Thoracic aorta (tissue), 2 donors: Measurements from ENCODE around the gene FBN3. TPM values are rescaled to one million over a fixed set of nuclear protein-coding genes. Genes with fewer than 3 reads are reported as not detected.
"Not testable (repeated sequence)": the region's sequence is repeated elsewhere in the genome, so short reads cannot be mapped to it uniquely, and the experiment has no call there.

Experiments used
- ATAC-seq: fragments of 150-250 bp; one replicate; pipeline ENCODE4 v1.8.0; 2017; ENCODE audit warnings: low read depth; ENCODE audit not compliant: insufficient number of reproducible peaks, low FRiP score
- DNase-seq: peaks from one replicate; pipeline ENCODE4 v3.0.0-alpha.2; 2020; ENCODE audit warnings: low spot score
- H3K27ac ChIP-seq, 2 donors: fragments of 200-600 bp; sonication (generic); 1 replicate in 1 of 2; 2 replicates in 1 of 2; pipeline ENCODE4 v1.5.1; 2016; ENCODE audit warnings: mild to moderate bottlenecking in 2 of 2, moderate library complexity in 2 of 2
- H3K27me3 ChIP-seq: fragments of 200-600 bp; sonication (generic); replicated peaks from 2 replicates; pipeline ENCODE4 v1.6.0; 2016; ENCODE audit warnings: mild to moderate bottlenecking; ENCODE audit not compliant: insufficient read depth
- H3K36me3 ChIP-seq: fragments of 200-600 bp; sonication (generic); one replicate; pipeline ENCODE4 v1.5.1; 2016
- H3K4me1 ChIP-seq, 2 donors: fragments of 200-600 bp; sonication (generic); 1 replicate in 1 of 2; 2 replicates in 1 of 2; pipeline versions ENCODE4 v1.5.1 to v1.6.0; 2016; ENCODE audit warnings: low read depth in 2 of 2, mild to moderate bottlenecking in 1 of 2; ENCODE audit not compliant: control insufficient read depth in 1 of 2
- H3K4me3 ChIP-seq: fragments of 200-600 bp; sonication (generic); 2 replicates; pipeline ENCODE4 v1.5.1; 2016; ENCODE audit warnings: mild to moderate bottlenecking
- H3K9me3 ChIP-seq: fragments of 200-600 bp; sonication (generic); 2 replicates; pipeline ENCODE4 v1.5.1; 2016
- total RNA-seq, 2 donors: library from RNA; depleted of rRNA; stranded (reverse); fragments of >200 nt; gene quantifications; one replicate each; pipeline versions ENCODE4 v1.1.0 to v1.2.3, GENCODE V29; 2016
- TF ChIP-seq, protein P1 (sequence below): fragments of 200-600 bp; sonication (generic); IDR thresholded peaks from one replicate; pipeline ENCODE4 v1.5.1; 2019; ENCODE audit warnings: antibody characterized with exemption

The FBN3 gene
- total RNA-seq, 2 donors from 2014 or later: not detected

GRCh38 chr19:8155318-8155717 lies 5.9 kb upstream of the FBN3 start:
- DNase-seq (no peak), ATAC-seq (no peak)
- no peak overlapping the region for H3K4me3 ChIP-seq
- TF ChIP-seq, protein P1, sequence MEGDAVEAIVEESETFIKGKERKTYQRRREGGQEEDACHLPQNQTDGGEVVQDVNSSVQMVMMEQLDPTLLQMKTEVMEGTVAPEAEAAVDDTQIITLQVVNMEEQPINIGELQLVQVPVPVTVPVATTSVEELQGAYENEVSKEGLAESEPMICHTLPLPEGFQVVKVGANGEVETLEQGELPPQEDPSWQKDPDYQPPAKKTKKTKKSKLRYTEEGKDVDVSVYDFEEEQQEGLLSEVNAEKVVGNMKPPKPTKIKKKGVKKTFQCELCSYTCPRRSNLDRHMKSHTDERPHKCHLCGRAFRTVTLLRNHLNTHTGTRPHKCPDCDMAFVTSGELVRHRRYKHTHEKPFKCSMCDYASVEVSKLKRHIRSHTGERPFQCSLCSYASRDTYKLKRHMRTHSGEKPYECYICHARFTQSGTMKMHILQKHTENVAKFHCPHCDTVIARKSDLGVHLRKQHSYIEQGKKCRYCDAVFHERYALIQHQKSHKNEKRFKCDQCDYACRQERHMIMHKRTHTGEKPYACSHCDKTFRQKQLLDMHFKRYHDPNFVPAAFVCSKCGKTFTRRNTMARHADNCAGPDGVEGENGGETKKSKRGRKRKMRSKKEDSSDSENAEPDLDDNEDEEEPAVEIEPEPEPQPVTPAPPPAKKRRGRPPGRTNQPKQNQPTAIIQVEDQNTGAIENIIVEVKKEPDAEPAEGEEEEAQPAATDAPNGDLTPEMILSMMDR: no peak
- peaks cover 0 to 6% of the 10 kb centered on the region in 2 donors for H3K4me1 ChIP-seq
- H3K27ac ChIP-seq: no peak overlapping the region
- H3K9me3 ChIP-seq: no peaks in the 10 kb centered on the region
- H3K36me3 ChIP-seq: no peaks in the 10 kb centered on the region
- H3K27me3 ChIP-seq: peaks cover 7% of the 10 kb centered on the region

DNA sequence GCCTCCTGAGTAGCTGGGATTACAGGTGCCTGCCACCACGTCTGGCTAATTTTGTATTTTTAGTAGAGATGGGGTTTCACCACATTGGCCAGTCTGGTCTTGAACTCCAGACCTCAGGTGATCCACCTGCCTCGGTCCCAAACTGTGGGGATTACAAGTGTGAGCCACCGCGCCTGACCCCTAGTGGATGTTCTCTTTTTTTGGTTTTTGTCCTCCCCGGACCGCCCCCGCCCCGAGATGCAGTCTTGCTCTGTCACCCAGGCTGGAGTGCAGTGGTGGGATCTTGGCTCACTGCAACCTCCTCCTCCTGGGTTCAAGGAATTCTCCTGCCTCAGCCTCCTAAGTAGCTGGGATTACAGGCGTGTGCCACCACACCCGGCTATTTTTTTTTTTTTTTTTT lies 4.6 kb upstream of the FBN3 start:
- H3K27ac ChIP-seq, H3K4me1 ChIP-seq, H3K9me3 ChIP-seq, ATAC-seq, DNase-seq, H3K27me3 ChIP-seq, H3K36me3 ChIP-seq, H3K4me3 ChIP-seq: not testable (repeated sequence)

DNA sequence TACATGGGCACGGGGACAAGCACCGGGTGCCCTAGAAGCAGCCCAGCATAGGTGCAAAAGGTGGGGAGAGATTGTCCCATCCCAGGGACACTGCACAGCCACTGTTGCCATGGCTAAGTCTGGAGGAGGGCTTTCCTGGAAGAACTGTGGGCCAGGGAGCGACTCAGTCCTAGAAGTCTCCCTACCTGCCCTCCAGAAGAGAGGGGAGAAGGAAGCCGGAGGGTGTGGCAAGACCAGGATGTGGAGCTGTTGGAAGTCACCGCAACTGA lies 2.3 kb upstream of the FBN3 start:
- Histone ChIP-seq H3K9me3 (no peaks in the 10 kb centered on the region), H3K36me3 (no peaks in the 10 kb centered on the region), H3K27me3 (peaks cover 7% of the 10 kb centered on the region), H3K4me1 (peaks cover 0 to 6% of the 10 kb centered on the region in 2 donors), H3K27ac (no peak overlapping the region), H3K4me3 (no peak overlapping the region)
- DNase-seq: no peak
- TF ChIP-seq, protein P1: no peak
- no peak for ATAC-seq

DNA sequence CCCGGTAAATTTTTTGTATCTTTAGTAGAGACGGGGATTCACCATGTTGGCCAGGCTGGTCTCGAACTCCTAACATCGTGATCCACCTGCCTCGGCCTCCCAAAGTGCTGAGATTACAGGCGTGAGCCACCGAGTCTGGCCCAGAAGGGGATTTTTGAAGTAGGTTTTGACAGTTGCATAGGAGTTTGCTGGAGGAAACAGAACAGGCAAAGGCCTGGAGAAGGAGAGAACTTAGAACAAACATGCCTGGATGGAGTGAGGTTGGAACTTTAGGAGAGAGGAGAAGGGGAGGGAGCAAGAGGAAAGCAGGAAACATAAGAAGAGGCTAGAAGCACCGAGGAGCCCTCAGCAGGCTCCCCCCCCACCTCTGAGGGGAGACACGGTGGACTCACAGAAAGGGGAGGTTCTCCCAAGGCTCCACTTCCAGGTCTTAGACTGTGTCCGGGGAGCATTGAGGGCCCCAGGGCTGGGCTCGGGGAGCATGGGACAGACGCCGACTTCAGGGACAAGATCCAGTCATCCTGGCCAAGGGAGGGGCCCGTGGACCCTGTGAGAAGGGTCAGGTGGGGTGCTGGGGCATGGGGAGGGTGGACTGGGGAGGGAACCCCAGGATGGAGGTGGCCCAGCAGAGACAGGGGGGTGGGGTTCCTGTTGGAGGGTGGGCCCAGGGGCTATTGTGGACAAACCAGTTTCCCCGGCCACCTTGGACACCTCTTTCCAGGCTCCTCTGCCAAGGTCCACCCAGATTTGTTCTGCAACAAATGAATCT lies 1.8 kb upstream of the FBN3 start:
- Histone ChIP-seq H3K9me3 (no peaks in the 10 kb centered on the region), H3K27ac (no peak overlapping the region), H3K4me3 (no peak overlapping the region), H3K27me3 (peaks cover 7% of the 10 kb centered on the region), H3K36me3 (no peaks in the 10 kb centered on the region), H3K4me1 (peaks cover 0 to 6% of the 10 kb centered on the region in 2 donors)
- no peak for ATAC-seq
- TF ChIP-seq, protein P1: no peak
- no peak for DNase-seq

DNA sequence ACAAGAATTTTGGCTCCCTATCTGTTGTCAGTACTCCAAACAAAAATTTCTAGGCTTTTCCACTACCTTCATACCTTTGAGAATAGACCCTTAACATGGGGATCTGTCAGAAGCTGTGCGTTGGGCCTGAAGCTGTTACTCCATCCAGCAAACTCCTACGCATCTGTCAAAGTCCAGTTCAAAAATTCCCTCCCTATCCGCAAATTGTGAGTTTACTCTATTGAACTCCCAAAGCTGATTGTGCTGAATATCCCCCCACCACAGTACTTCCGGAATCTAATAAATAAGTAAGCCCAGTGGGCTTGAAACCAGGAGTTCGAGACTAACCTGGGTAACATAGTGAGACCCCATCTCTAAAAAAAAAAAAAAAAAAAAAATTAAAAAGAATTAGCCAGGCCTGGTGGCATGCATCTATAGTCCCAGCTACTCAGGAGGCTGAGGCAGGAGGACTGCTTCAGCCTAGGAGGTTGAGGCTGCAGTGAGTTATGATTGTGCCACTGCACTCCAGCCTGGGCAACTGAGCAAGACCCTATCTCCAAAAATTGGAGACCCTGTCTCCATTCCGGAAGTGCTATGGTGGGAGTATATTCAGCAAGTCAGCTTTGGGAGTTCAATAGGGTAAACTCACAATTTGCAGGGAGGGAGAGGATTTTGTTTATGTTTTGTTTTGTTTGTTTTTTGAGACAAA lies 930 bp upstream of the FBN3 start:
- peaks cover 7% of the 10 kb centered on the region for H3K27me3 ChIP-seq
- TF ChIP-seq, protein P1: no peak

More for the DNA sequence above, 930 bp upstream of the FBN3 start:
- no peaks in the 10 kb centered on the region for H3K36me3 ChIP-seq
- H3K4me1 ChIP-seq: peaks cover 0 to 6% of the 10 kb centered on the region in 2 donors
- no peak overlapping the region for H3K4me3 ChIP-seq
- no peaks in the 10 kb centered on the region for H3K9me3 ChIP-seq
- no peak for ATAC-seq
- H3K27ac ChIP-seq: no peak overlapping the region
- no peak for DNase-seq
